OCI-LY7 (cell line): ENCODE data around the gene GATA3. TPM values are rescaled to one million over a fixed set of nuclear protein-coding genes. Genes with fewer than 3 reads are reported as not detected.

Experiments used
- BruUV-seq: library from RNA; stranded (reverse); fragments of 400-500 nt; replicated peaks from 2 replicates; lab custom pipeline; 2021; lab: Mats Ljungman, UMichigan
- CTCF ChIA-PET: fragments of 300-600 bp; sonication (Branson Sonifier 250); formaldehyde crosslinking; loops from one replicate; lab custom pipeline; 2022; ENCODE audit warnings: antibody characterized with exemption; ENCODE audit not compliant: unreplicated experiment; lab: Charles Lee
- POLR2A ChIA-PET: fragments of 300-600 bp; sonication (Branson Sonifier 250); formaldehyde crosslinking; loops from one replicate; lab custom pipeline; 2022; ENCODE audit warnings: antibody characterized with exemption; lab: Charles Lee
- DNase-seq: peaks from one replicate; pipeline ENCODE4 v3.0.0-alpha.2; 2015; ENCODE audit warnings: low spot score
- H2AFZ ChIP-seq: fragments of 200-600 bp; sonication (generic), shearing (Covaris generic); 2 replicates; pipeline ENCODE4 v1.6.1; 2014; ENCODE audit warnings: mild to moderate bottlenecking, antibody characterized with exemption, low read length, moderate library complexity
- H3K27ac ChIP-seq: fragments of 200-600 bp; sonication (generic); 2 replicates; pipeline ENCODE4 v1.5.1; 2014; ENCODE audit warnings: mixed run types, low read depth, mild to moderate bottlenecking, moderate library complexity, low read length, inconsistent platforms; ENCODE audit not compliant: poor library complexity, severe bottlenecking
- H3K36me3 ChIP-seq: fragments of 200-600 bp; sonication (generic); 2 replicates; pipeline ENCODE4 v1.6.1; 2014; ENCODE audit warnings: mild to moderate bottlenecking, antibody characterized with exemption, low read length, moderate library complexity, mixed read lengths; ENCODE audit not compliant: insufficient read depth
- H3K4me1 ChIP-seq: fragments of 200-600 bp; sonication (generic); 2 replicates; pipeline ENCODE4 v1.5.1; 2014; ENCODE audit warnings: mild to moderate bottlenecking, low read length; ENCODE audit not compliant: insufficient read depth, poor library complexity, severe bottlenecking
- H3K4me2 ChIP-seq: fragments of 200-600 bp; sonication (generic); 2 replicates; pipeline ENCODE4 v1.6.1; 2014; ENCODE audit warnings: mild to moderate bottlenecking, low read length
- H3K4me3 ChIP-seq: fragments of 200-600 bp; sonication (generic); 2 replicates; pipeline ENCODE4 v1.5.1; 2014; ENCODE audit warnings: mild to moderate bottlenecking, low read depth, low read length; ENCODE audit not compliant: poor library complexity, severe bottlenecking
- H3K79me2 ChIP-seq: fragments of 200-600 bp; sonication (generic); 2 replicates; pipeline ENCODE4 v1.6.1; 2016; ENCODE audit warnings: low read depth, mild to moderate bottlenecking, low read length, moderate library complexity, mixed read lengths; ENCODE audit not compliant: insufficient read depth
- H3K9me2 ChIP-seq: fragments of 200-600 bp; sonication (generic); 2 replicates; pipeline ENCODE4 v1.6.1; 2016; ENCODE audit warnings: mild to moderate bottlenecking, low read length, mixed read lengths; ENCODE audit not compliant: insufficient read depth
- H3K9me3 ChIP-seq: fragments of 200-600 bp; sonication (generic); 2 replicates; pipeline ENCODE4 v1.6.1; 2014; ENCODE audit warnings: mild to moderate bottlenecking, mixed run types, low read length, mixed read lengths
- H4K20me1 ChIP-seq: fragments of 200-600 bp; sonication (generic); 2 replicates; pipeline ENCODE4 v1.6.1; 2014; ENCODE audit warnings: mild to moderate bottlenecking, antibody characterized with exemption, low read length, moderate library complexity, mixed read lengths; ENCODE audit not compliant: insufficient read depth
- CTCF ChIP-seq: fragments of 200-600 bp; sonication (generic); conservative IDR thresholded peaks from 2 replicates; pipeline ENCODE4 v1.5.1; 2014; ENCODE audit warnings: mild to moderate bottlenecking, antibody characterized with exemption, low read length, moderate library complexity, mixed read lengths
- EZH2phosphoT487 ChIP-seq: fragments of 200-600 bp; sonication (generic); IDR thresholded peaks from 2 replicates; pipeline ENCODE4 v1.6.1; 2018; ENCODE audit warnings: low read depth, borderline replicate concordance, mild to moderate bottlenecking, mixed run types, antibody characterized with exemption, low read length, moderate library complexity, mixed read lengths
- intact Hi-C: fragments of 100-400 bp; cut with micrococcal nuclease; formaldehyde crosslinking; loops from one replicate; pipeline ENCODE4 v1.10.0; 2022; ENCODE audit not compliant: unreplicated experiment
- total RNA-seq, 2 experiments: library from RNA; depleted of rRNA in 1 of 2; stranded (reverse); fragments of >200 nt in 1 of 2; shearing (Covaris generic) in 1 of 2; gene quantifications; 2 replicates each; pipeline ENCODE4 v1.2.3, GENCODE V29; 2014 to 2022

GATA3 gene
- total RNA-seq, 2 experiments from 2014 or later = not detected

DNA sequence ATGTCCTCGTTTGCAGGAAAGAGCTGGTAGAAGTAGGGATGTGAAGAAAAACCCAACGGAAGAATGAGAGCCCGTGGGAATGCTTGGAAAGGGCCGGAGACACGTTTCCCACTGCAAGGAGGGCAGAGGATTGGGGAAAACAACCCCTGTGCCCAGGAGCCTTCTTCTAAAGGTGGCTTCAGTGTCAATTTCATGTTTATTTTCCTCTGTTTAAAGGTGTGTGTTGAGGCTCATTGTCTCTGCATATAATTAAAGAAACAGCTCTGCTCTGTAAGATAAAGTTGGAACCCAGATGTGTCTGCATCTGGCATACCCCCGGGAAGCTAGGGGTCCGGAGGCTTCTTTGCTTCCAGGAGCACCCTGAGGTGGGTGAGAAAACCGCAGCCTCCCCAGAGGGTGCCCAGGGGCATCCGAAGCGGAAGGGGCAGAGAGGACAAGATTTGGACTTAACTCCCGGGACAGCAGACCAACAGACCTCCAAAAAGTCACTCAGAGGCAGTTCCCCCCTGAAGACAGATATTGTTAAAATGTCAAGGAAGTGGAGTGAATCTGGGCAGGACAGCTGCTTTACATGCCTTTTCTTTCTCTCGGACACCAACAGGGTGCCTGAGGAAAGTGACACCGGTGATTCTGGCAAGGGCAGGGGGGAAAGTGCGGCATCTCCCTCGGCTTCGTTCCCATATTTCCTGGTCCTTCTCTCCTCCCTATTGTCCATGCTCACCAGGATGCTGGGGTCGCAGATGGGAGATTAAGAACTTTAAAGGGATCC, 8.6 kb upstream of the GATA3 start:
- no peak overlapping the region for H3K27ac ChIP-seq
- H3K9me2 ChIP-seq = no peaks in the 10 kb centered on the region
- H3K9me3 ChIP-seq = no peaks in the 10 kb centered on the region
- no peak overlapping the region for H2AFZ ChIP-seq
- no peaks in the 10 kb centered on the region for H3K79me2 ChIP-seq
- BruUV-seq = no TSS peak
- H3K4me1 ChIP-seq = no peaks in the 10 kb centered on the region
- no peak for DNase-seq
- intact Hi-C loops = no loop called here
- no peaks in the 10 kb centered on the region for H3K36me3 ChIP-seq
- no peak for TF ChIP-seq CTCF
- TF ChIP-seq EZH2phosphoT487 = no peak
- H4K20me1 ChIP-seq = no peaks in the 10 kb centered on the region
- H3K4me3 ChIP-seq = no peak overlapping the region
- ChIA-PET CTCF (interaction anchor here (0.6 kb wide), 1 partner anchor 14 kb away, joined by 4 read pairs; no protein-coding TSS in a partner anchor), POLR2A (no interaction called here)
- H3K4me2 ChIP-seq = no peak overlapping the region

DNA sequence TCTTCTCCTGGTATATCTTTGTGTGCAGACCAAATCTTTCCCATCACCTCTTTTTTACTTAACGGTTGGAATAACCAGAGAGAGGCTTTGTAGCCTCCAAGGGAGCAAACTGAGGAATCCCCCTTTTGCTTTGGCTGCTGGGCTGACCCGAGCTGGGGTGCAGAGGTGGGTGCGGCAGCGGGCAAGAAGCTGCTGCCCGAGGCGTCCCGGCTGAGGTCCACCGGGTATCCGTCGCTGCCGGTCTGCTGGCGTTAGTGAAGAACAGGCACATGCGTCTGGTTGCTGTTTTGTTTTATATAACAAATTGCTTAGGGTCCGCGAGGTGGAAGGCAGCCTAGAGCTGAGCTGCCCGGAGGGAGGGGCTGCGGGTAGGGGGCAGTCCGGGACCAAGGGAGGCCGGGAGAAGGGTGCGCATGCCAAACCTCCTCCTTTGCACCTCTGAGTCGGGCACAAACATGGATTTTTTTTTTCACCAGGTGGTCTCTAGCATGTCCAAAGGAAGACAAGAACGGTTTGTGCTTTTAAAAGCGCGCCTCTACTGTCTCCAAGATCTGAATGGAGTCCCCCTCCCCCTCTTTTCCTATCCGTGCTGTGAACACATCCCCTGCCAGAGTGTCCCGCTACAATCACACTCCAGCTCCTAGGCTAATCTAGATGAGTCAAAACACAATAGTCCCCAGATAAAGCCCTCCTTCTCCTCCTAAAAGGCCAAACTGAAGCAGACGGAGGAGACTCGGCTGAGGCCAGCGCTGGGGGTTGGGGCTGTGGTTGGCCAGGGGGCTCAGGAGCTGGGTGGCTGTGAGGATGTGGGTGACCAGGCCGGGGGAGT, 6.8 kb upstream of the GATA3 start:
- POLR2A ChIA-PET = no interaction called here

More for the DNA sequence above, 6.8 kb upstream of the GATA3 start:
- no peaks in the 10 kb centered on the region for H4K20me1 ChIP-seq
- no TSS peak for BruUV-seq
- intact Hi-C loops = no loop called here
- no peaks in the 10 kb centered on the region for H3K79me2 ChIP-seq
- no peak overlapping the region for H3K4me2 ChIP-seq
- H3K36me3 ChIP-seq = no peaks in the 10 kb centered on the region
- DNase-seq = no peak
- H3K9me3 ChIP-seq = no peaks in the 10 kb centered on the region
- no peaks in the 10 kb centered on the region for H3K9me2 ChIP-seq
- H3K4me3 ChIP-seq = no peak overlapping the region
- H2AFZ ChIP-seq = no peak overlapping the region
- no peaks in the 10 kb centered on the region for H3K4me1 ChIP-seq
- CTCF ChIA-PET = no interaction called here
- H3K27ac ChIP-seq = no peak overlapping the region
- TF ChIP-seq EZH2phosphoT487 = no peak
- TF ChIP-seq CTCF = no peak
